ENCODE measurements around the gene SPRED1.
"Not testable (repeated sequence)": the region's sequence is repeated elsewhere in the genome, so short reads cannot be mapped to it uniquely, and the experiment has no call there.

The SPRED1 gene

DNA sequence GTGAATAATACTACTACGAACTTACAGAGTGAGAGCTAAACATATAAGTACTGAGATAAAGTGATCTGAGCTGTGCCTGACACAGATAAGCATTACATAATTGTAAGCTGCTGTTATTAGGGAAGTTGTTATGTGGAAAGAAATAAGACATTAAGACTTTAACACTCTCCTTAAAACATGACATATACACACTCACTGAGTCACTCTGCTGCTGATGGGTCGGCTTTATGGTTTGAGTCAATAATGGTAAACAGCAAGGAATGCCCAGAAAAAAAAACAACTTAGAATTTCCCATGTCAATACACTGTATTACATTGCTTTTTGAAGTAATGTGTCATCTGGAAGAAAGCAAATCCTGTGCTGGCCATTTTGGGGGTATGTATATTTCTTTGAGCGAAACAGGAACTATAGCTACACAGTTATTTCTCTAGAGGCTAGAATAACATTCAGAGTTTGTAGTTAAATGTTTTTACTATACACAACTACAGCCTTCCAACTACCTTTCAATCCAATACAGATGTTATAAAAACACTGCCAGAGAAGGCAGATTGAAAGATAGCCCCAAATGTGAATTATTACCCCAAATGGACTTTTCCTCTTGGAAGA, 22.8 kb upstream of the SPRED1 start (continued):
- TF ChIP-seq ZNF623 (tag by site-specific recombination; IDR thresholded peaks at IDR 0.05) (no peak), ZNF148 (tag by site-specific recombination; IDR thresholded peaks at IDR 0.05; ENCODE audit: borderline replicate concordance) (no peak), ZNF157 (tag by site-specific recombination; IDR thresholded peaks at IDR 0.05) (no peak), ZNF624 (tag by site-specific recombination; IDR thresholded peaks at IDR 0.05) (no peak), ZFP41 (tag by site-specific recombination; IDR thresholded peaks at IDR 0.05; ENCODE audit: borderline replicate concordance) (no peak)

GRCh38 chr15:38231436-38231835, 21.2 kb upstream of the SPRED1 start:
- Histone ChIP-seq H3K36me3 (ENCODE audit: control insufficient read depth in 2 of 2, insufficient read depth in 1 of 2, low read length in 2 of 2) (no peaks in the 10 kb centered on the region), H3K4me3 (ENCODE audit: low read depth, low read length) (no peak overlapping the region), H3K9me3 (ENCODE audit: control insufficient read depth, insufficient read depth, low read depth, low read length) (no peaks in the 10 kb centered on the region), H3K4me1 (ENCODE audit: control insufficient read depth, insufficient read depth, low read length) (peaks cover 13% of the 10 kb centered on the region), H3K27ac (ENCODE audit: extremely low read depth, low read depth, low read length) (no peak overlapping the region)
- POLR2A ChIA-PET, result interaction anchor here (0.8 kb wide), 1 partner anchor 21 kb away, joined by 3 read pairs; the partner anchor contains the start of gene SPRED1
- CTCF ChIA-PET, result no interaction called here
- TF ChIP-seq TCF7L2 (IDR thresholded peaks at IDR 0.05; ENCODE audit: borderline replicate concordance, low read depth, low read length), result no peak
- TF ChIP-seq ZNF544 (tag by site-specific recombination; IDR thresholded peaks at IDR 0.05), result no peak
- no peak for TF ChIP-seq ZNF366 (tag by site-specific recombination; conservative IDR thresholded peaks at IDR 0.05)
- TF ChIP-seq ZNF132 (tag by site-specific recombination; IDR thresholded peaks at IDR 0.05; ENCODE audit: borderline replicate concordance), result no peak
- no peak for TF ChIP-seq ZNF549 (tag by site-specific recombination; IDR thresholded peaks at IDR 0.05)
- no peak for TF ChIP-seq ZNF561 (tag by site-specific recombination; IDR thresholded peaks at IDR 0.05; ENCODE audit: borderline replicate concordance)
- TF ChIP-seq ZNF513 (tag by site-specific recombination; IDR thresholded peaks at IDR 0.05), result no peak
- TF ChIP-seq TRIM28 (IDR thresholded peaks at IDR 0.05; ENCODE audit: borderline replicate concordance, low read length), result no peak
- TF ChIP-seq ZNF639 (tag by site-specific recombination; IDR thresholded peaks at IDR 0.05), result no peak
- no peak for TF ChIP-seq ZNF16 (tag by site-specific recombination; IDR thresholded peaks at IDR 0.05; ENCODE audit: low read depth)
- TF ChIP-seq SP7 (tag by site-specific recombination; IDR thresholded peaks at IDR 0.05), result no peak
- no peak for TF ChIP-seq ZSCAN16 (tag by site-specific recombination; IDR thresholded peaks at IDR 0.05)
- TF ChIP-seq ZSCAN18 (tag by site-specific recombination; IDR thresholded peaks at IDR 0.05), result no peak
- TF ChIP-seq ZNF707 (tag by site-specific recombination; IDR thresholded peaks at IDR 0.05), result no peak
- no peak for TF ChIP-seq ZBTB7A (tag by site-specific recombination; IDR thresholded peaks at IDR 0.05; ENCODE audit: low read depth)

DNA sequence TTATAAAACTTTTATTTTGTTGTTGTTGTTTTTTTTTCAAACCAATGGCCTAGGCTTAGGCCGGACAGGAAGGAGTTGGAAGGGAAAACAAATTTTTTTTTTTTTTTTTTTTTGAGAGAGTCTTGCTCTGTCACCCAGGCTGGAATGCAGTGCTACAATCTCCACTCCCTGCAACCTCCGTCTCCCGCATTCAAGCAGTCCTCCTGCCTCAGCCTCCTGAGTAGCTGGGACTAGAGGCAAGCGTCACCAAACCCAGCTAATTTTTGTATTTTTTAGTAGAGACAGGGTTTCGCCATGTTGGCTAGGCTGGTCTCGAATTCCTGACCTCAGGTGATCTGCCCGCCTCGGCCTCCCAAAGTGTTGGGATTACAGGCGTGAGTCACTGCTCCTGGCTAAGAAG, 15.6 kb upstream of the SPRED1 start:
- CTCF ChIA-PET; POLR2A ChIA-PET; H3K4me1 ChIP-seq (ENCODE audit: control insufficient read depth, insufficient read depth, low read length); H3K27ac ChIP-seq (ENCODE audit: extremely low read depth, low read depth, low read length); H3K36me3 ChIP-seq (ENCODE audit: control insufficient read depth in 2 of 2, insufficient read depth in 1 of 2, low read length in 2 of 2); H3K9me3 ChIP-seq (ENCODE audit: control insufficient read depth, insufficient read depth, low read depth, low read length); H3K4me3 ChIP-seq (ENCODE audit: low read depth, low read length): not testable (repeated sequence)
